SK-N-SH treated with all-trans-retinoic acid at 6 μM for 48 hours (cell line): ENCODE measurements around the gene PPIL1.

Experiments
- ESRRG ChIP-seq: fragments of 250-450 bp; sonication (Bioruptor Pico); IDR thresholded peaks from 2 replicates; pipeline ENCODE4 v1.6.1; 2021; ENCODE audit warnings: mild to moderate bottlenecking
- GLIS3 ChIP-seq: fragments of 250-450 bp; sonication (Bioruptor Pico); IDR thresholded peaks from 2 replicates; pipeline ENCODE4 v1.5.0; 2020; ENCODE audit warnings: mild to moderate bottlenecking, moderate library complexity
- OSR1 ChIP-seq: fragments of 250-450 bp; sonication (Bioruptor Pico); IDR thresholded peaks from 2 replicates; pipeline ENCODE4 v1.8.0; 2022; ENCODE audit warnings: moderate library complexity, mild to moderate bottlenecking, inconsistent platforms
- ZNF70 ChIP-seq: fragments of 450-650 bp; formaldehyde crosslinking; IDR thresholded peaks from 2 replicates; pipeline ENCODE4 v1.5.0; 2020; ENCODE audit warnings: mild to moderate bottlenecking, moderate library complexity

DNA sequence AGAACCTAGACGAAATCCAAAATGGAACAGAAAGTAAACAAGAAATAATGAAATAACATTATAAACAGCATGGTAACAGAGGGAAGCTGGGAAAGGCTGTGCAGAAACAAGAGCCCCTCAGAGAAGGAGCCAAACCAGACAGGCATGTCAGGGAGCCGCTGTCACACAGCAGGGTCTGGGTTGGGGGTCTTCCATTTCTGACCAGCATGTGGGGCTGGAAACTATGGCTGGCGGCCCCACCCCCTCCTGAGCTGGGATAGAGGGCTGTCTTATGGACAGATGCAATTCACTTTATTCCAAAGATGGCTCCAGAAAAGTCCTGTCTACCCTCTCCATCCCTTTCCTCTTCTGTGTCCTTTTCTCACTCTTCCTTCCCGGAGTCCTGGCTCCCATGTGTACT, 38.5 kb upstream of the PPIL1 start:
- no peak for TF ChIP-seq ZNF70 (CRISPR knock-in tag)
- TF ChIP-seq GLIS3 = no peak
- no peak for TF ChIP-seq ESRRG (CRISPR knock-in tag)
- no peak for TF ChIP-seq OSR1 (CRISPR knock-in tag)
